HepG2 (cell line): ENCODE results near the gene PCSK5. TPM values are rescaled to one million over a fixed set of nuclear protein-coding genes. Genes with fewer than 3 reads are reported as not detected.

Source experiments
- FOXP1 ChIP-seq, 2 experiments: fragments of 450-650 bp in 1 of 2; IDR thresholded peaks; 2 replicates each; pipeline ENCODE4 v1.6.1; 2017 to 2018; ENCODE audit warnings: antibody characterized with exemption in 1 of 2
- HMG20B ChIP-seq: conservative IDR thresholded peaks from 2 replicates; pipeline ENCODE4 v1.6.1; 2016; ENCODE audit warnings: missing genetic modification reagents, missing compliant biosample characterization
- HOXA9 ChIP-seq: sonication (generic); formaldehyde crosslinking; IDR thresholded peaks from 2 replicates; pipeline ENCODE4 v1.8.1; 2022; ENCODE audit warnings: missing genetic modification reagents, mild to moderate bottlenecking, moderate library complexity, borderline replicate concordance
- KAT8 ChIP-seq: IDR thresholded peaks from 2 replicates; pipeline ENCODE4 v1.6.1; 2016; ENCODE audit warnings: missing genetic modification reagents, missing compliant biosample characterization
- POLR2A ChIP-seq, 2 experiments: IDR thresholded peaks; 2 replicates each; pipeline ENCODE4 v1.6.1; 2011; ENCODE audit warnings: low read depth in 2 of 2, low read length in 2 of 2, mild to moderate bottlenecking in 1 of 2, moderate library complexity in 1 of 2; ENCODE audit not compliant: insufficient read depth in 1 of 2
- SALL2 ChIP-seq: sonication (generic); formaldehyde crosslinking; IDR thresholded peaks from 2 replicates; pipeline ENCODE4 v1.8.1; 2023; ENCODE audit warnings: mild to moderate bottlenecking, missing genetic modification reagents, inconsistent platforms
- TGIF2 ChIP-seq: IDR thresholded peaks from 2 replicates; pipeline ENCODE4 v1.6.1; 2016; ENCODE audit warnings: control low read depth, missing compliant biosample characterization
- ZBTB21 ChIP-seq: sonication (generic); formaldehyde crosslinking; IDR thresholded peaks from 2 replicates; pipeline ENCODE4 v1.4.0; 2020; ENCODE audit warnings: missing genetic modification reagents
- ZMYM3 ChIP-seq: sonication (generic); formaldehyde crosslinking; IDR thresholded peaks from 2 replicates; pipeline ENCODE4 v1.5.1; 2020; ENCODE audit warnings: mild to moderate bottlenecking, missing genetic modification reagents
- ZNF264 ChIP-seq: sonication (generic); formaldehyde crosslinking; IDR thresholded peaks from 2 replicates; pipeline ENCODE4 v1.4.0; 2020; ENCODE audit warnings: missing genetic modification reagents
- ZNF878 ChIP-seq: sonication (generic); formaldehyde crosslinking; IDR thresholded peaks from 2 replicates; pipeline ENCODE4 v1.8.1; 2023; ENCODE audit warnings: mild to moderate bottlenecking, missing genetic modification reagents, moderate library complexity
- polyA plus RNA-seq, 8 experiments: library from polyadenylated mRNA; depleted of rRNA in 3 of 8; stranded (reverse) in 7 of 8; unstranded in 1 of 8; fragments of >200 nt; fragmentation: Illumina TruSeq in 4 of 8; extraction: Trizol in 4 of 8; gene quantifications; 2 replicates each; pipeline versions ENCODE4 v1.2.1 to v1.2.3, GENCODE V29; 2011 to 2016; ENCODE audit warnings: low read depth in 4 of 8, missing spikeins in 1 of 8, mixed read lengths in 1 of 8; ENCODE audit not compliant: insufficient read depth in 1 of 8
- total RNA-seq, 5 experiments: library from RNA; depleted of rRNA; stranded (reverse); fragments of >200 nt; fragmentation: Illumina TruSeq; extraction: Trizol; gene quantifications; 2 replicates each; pipeline ENCODE4 v1.2.3, GENCODE V29; 2016; ENCODE audit warnings: low read depth in 1 of 5
- TF ChIP-seq, protein P1 (sequence below): sonication (generic); formaldehyde crosslinking; IDR thresholded peaks from 2 replicates; pipeline ENCODE4 v1.5.0; 2020; ENCODE audit warnings: missing genetic modification reagents, mild to moderate bottlenecking, borderline replicate concordance
- TF ChIP-seq, protein P2 (sequence below): fragments of 450-650 bp; IDR thresholded peaks from 2 replicates; pipeline ENCODE4 v1.6.1; 2017
- TF ChIP-seq, protein P3 (sequence below): sonication (generic); formaldehyde crosslinking; IDR thresholded peaks from 2 replicates; pipeline ENCODE4 v1.9.0; 2022; ENCODE audit warnings: missing genetic modification reagents, mild to moderate bottlenecking, borderline replicate concordance
- TF ChIP-seq, protein P4 (sequence below): sonication (generic); formaldehyde crosslinking; IDR thresholded peaks from one replicate; pipeline ENCODE4 v1.5.1; 2020; ENCODE audit warnings: mild to moderate bottlenecking, missing genetic modification reagents; ENCODE audit errors: not compliant biosample characterization
- TF ChIP-seq, protein P5 (sequence below): IDR thresholded peaks from 2 replicates; pipeline ENCODE4 v1.6.1; 2018; ENCODE audit warnings: missing genetic modification reagents, mild to moderate bottlenecking, missing compliant biosample characterization

PCSK5 gene
- total and polyA plus RNA-seq, 2 of the 13 experiments (the other 11 are each of a cell fraction or from before 2014, with no cell fraction given) = 0.55 to 0.66 TPM

DNA sequence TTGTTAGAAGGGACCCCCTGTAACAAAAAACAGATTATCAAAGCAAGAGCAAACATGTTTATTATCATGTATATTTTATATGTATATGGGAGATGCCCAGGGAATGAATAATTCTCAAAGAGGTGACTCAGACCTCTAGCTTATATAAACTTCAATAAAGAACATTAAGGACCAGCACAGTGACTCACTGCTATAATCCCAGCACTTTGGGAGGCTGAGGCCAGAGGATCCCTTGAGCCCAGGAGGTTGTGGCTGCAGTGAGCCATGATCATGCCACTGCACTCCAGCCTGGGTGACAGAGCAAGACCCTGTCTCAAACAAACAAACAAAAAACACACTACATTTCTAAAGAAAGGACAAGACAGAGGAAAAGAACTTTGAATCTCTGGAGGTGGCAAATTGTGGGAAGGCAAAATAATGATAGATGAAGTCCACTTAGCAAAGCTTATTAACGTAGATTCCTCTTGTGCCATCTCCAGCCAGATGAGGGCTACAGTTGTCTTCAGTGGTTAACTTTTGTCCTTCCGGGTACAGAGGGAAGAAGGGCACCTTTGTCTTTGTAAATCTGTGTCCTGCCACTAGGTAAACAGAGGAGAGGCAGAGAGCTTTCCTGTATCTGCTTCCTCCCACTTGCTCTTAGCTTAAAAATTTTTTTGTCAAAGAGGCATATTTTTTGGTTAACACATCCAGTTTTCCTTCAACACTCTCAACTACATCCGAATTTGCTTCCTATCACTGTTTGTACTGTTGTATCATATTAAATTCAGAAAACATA, 511.3 kb downstream of the PCSK5 start (continued):
- TF ChIP-seq KAT8 (CRISPR knock-in tag) = peak; percentile 80
- no peak for TF ChIP-seq HOXA9 (CRISPR knock-in tag)
- TF ChIP-seq, protein P1, sequence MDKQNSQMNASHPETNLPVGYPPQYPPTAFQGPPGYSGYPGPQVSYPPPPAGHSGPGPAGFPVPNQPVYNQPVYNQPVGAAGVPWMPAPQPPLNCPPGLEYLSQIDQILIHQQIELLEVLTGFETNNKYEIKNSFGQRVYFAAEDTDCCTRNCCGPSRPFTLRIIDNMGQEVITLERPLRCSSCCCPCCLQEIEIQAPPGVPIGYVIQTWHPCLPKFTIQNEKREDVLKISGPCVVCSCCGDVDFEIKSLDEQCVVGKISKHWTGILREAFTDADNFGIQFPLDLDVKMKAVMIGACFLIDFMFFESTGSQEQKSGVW (CRISPR knock-in tag) = no peak
- TF ChIP-seq POLR2A (IDR thresholded peaks at IDR 0.05; ENCODE audit: insufficient read depth in 1 of 2, low read depth in 2 of 2, low read length in 2 of 2) = 0 out of 4 replicates have a peak, but pooled peaks of 1 of the 2 experiments have one; percentile 24
- peak; percentile 28; the same call in 1 of the 2 replicates for TF ChIP-seq ZNF264 (CRISPR knock-in tag)
- TF ChIP-seq, protein P2, sequence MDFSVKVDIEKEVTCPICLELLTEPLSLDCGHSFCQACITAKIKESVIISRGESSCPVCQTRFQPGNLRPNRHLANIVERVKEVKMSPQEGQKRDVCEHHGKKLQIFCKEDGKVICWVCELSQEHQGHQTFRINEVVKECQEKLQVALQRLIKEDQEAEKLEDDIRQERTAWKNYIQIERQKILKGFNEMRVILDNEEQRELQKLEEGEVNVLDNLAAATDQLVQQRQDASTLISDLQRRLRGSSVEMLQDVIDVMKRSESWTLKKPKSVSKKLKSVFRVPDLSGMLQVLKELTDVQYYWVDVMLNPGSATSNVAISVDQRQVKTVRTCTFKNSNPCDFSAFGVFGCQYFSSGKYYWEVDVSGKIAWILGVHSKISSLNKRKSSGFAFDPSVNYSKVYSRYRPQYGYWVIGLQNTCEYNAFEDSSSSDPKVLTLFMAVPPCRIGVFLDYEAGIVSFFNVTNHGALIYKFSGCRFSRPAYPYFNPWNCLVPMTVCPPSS = no peak
- TF ChIP-seq HMG20B = peak; percentile 70
- TF ChIP-seq ZNF878 (CRISPR knock-in tag) = peak; percentile 53; the same call in 1 of the 2 replicates
- TF ChIP-seq ZMYM3 (CRISPR knock-in tag) = peak; percentile 45; the same call in 1 of the 2 replicates
- TF ChIP-seq, protein P3, sequence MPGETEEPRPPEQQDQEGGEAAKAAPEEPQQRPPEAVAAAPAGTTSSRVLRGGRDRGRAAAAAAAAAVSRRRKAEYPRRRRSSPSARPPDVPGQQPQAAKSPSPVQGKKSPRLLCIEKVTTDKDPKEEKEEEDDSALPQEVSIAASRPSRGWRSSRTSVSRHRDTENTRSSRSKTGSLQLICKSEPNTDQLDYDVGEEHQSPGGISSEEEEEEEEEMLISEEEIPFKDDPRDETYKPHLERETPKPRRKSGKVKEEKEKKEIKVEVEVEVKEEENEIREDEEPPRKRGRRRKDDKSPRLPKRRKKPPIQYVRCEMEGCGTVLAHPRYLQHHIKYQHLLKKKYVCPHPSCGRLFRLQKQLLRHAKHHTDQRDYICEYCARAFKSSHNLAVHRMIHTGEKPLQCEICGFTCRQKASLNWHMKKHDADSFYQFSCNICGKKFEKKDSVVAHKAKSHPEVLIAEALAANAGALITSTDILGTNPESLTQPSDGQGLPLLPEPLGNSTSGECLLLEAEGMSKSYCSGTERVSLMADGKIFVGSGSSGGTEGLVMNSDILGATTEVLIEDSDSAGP (CRISPR knock-in tag) = no peak
- no peak for TF ChIP-seq SALL2 (CRISPR knock-in tag)
- TF ChIP-seq, protein P4, sequence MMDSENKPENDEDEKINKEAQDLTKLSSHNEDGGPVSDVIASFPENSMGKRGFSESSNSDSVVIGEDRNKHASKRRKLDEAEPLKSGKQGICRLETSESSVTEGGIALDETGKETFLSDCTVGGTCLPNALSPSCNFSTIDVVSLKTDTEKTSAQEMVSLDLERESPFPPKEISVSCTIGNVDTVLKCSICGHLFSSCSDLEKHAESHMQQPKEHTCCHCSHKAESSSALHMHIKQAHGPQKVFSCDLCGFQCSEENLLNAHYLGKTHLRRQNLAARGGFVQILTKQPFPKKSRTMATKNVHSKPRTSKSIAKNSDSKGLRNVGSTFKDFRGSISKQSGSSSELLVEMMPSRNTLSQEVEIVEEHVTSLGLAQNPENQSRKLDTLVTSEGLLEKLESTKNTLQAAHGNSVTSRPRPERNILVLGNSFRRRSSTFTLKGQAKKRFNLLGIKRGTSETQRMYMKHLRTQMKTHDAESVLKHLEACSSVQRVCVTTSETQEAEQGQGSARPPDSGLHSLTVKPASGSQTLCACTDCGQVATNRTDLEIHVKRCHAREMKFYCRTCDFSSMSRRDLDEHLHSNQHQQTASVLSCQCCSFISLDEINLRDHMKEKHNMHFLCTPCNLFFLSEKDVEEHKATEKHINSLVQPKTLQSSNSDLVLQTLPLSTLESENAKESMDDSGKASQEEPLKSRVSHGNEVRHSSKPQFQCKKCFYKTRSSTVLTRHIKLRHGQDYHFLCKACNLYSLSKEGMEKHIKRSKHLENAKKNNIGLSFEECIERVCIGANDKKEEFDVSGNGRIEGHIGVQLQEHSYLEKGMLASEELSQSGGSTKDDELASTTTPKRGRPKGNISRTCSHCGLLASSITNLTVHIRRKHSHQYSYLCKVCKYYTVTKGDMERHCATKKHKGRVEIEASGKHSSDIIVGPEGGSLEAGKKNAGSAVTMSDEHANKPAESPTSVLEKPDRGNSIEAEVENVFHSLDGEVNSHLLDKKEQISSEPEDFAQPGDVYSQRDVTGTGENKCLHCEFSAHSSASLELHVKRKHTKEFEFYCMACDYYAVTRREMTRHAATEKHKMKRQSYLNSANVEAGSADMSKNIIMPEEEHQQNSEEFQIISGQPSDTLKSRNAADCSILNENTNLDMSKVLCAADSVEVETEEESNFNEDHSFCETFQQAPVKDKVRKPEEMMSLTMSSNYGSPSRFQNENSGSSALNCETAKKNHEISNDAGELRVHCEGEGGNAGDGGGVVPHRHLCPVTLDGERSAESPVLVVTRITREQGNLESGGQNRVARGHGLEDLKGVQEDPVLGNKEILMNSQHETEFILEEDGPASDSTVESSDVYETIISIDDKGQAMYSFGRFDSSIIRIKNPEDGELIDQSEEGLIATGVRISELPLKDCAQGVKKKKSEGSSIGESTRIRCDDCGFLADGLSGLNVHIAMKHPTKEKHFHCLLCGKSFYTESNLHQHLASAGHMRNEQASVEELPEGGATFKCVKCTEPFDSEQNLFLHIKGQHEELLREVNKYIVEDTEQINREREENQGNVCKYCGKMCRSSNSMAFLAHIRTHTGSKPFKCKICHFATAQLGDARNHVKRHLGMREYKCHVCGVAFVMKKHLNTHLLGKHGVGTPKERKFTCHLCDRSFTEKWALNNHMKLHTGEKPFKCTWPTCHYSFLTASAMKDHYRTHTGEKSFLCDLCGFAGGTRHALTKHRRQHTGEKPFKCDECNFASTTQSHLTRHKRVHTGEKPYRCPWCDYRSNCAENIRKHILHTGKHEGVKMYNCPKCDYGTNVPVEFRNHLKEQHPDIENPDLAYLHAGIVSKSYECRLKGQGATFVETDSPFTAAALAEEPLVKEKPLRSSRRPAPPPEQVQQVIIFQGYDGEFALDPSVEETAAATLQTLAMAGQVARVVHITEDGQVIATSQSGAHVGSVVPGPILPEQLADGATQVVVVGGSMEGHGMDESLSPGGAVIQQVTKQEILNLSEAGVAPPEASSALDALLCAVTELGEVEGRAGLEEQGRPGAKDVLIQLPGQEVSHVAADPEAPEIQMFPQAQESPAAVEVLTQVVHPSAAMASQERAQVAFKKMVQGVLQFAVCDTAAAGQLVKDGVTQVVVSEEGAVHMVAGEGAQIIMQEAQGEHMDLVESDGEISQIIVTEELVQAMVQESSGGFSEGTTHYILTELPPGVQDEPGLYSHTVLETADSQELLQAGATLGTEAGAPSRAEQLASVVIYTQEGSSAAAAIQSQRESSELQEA (CRISPR knock-in tag) = no peak
- no peak for TF ChIP-seq ZBTB21 (CRISPR knock-in tag)
- TF ChIP-seq, protein P5, sequence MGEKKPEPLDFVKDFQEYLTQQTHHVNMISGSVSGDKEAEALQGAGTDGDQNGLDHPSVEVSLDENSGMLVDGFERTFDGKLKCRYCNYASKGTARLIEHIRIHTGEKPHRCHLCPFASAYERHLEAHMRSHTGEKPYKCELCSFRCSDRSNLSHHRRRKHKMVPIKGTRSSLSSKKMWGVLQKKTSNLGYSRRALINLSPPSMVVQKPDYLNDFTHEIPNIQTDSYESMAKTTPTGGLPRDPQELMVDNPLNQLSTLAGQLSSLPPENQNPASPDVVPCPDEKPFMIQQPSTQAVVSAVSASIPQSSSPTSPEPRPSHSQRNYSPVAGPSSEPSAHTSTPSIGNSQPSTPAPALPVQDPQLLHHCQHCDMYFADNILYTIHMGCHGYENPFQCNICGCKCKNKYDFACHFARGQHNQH = 0 out of 2 replicates have a peak, but pooled peaks have one; percentile 24
- no peak for TF ChIP-seq TGIF2 (CRISPR knock-in tag)
- no peak for TF ChIP-seq FOXP1 (IDR thresholded peaks at IDR 0.05)
- TF ChIP-seq FOXP1 (CRISPR knock-in tag; IDR thresholded peaks at IDR 0.05) = peak; percentile 64; the same call in 1 of the 2 replicates
